GM23338 (cell line): ENCODE data around the gene TGM2.

Experiments used
- CREB1 ChIP-seq: fragments of 250-450 bp; sonication (Bioruptor Pico); IDR thresholded peaks from 2 replicates; pipeline ENCODE4 v1.5.0; 2020; ENCODE audit warnings: low read depth, mild to moderate bottlenecking, moderate library complexity
- EZH2 ChIP-seq: fragments of 200-600 bp; sonication (generic); IDR thresholded peaks from one replicate; pipeline ENCODE4 v1.8.0; 2017; ENCODE audit warnings: antibody characterized with exemption, mild to moderate bottlenecking, low read depth; ENCODE audit not compliant: unreplicated experiment
- EZH2phosphoT487 ChIP-seq: fragments of 200-600 bp; sonication (generic); IDR thresholded peaks from one replicate; pipeline ENCODE4 v1.8.1; 2018; ENCODE audit warnings: antibody characterized with exemption; ENCODE audit not compliant: unreplicated experiment
- JUNB ChIP-seq: IDR thresholded peaks from one replicate; pipeline ENCODE4 v1.6.1; 2016; ENCODE audit warnings: antibody characterized with exemption; ENCODE audit not compliant: unreplicated experiment
- NANOG ChIP-seq: IDR thresholded peaks from 2 replicates; pipeline ENCODE4 v1.6.1; 2016; ENCODE audit warnings: antibody characterized with exemption, borderline replicate concordance
- POLR2AphosphoS5 ChIP-seq: IDR thresholded peaks from 2 replicates; pipeline ENCODE4 v1.6.1; 2016; ENCODE audit warnings: antibody characterized with exemption, low read depth
- ZNF114 ChIP-seq: fragments of 250-450 bp; sonication (Bioruptor Pico); IDR thresholded peaks from 2 replicates; pipeline ENCODE4 v1.5.0; 2020; ENCODE audit warnings: mild to moderate bottlenecking, moderate library complexity
- ZNF331 ChIP-seq: fragments of 250-450 bp; sonication (Bioruptor Pico); IDR thresholded peaks from 2 replicates; pipeline ENCODE4 v1.5.0; 2020; ENCODE audit warnings: low read depth, mild to moderate bottlenecking, moderate library complexity
- TF ChIP-seq, protein P1 (sequence below), 2 experiments: fragments of 200-600 bp in 1 of 2; sonication (generic) in 1 of 2; conservative IDR thresholded peaks; 2 replicates each; pipeline versions ENCODE4 v1.5.1 to v1.6.1; 2016 to 2017; ENCODE audit warnings: antibody characterized with exemption in 2 of 2, low read depth in 2 of 2, mild to moderate bottlenecking in 2 of 2, moderate library complexity in 1 of 2
- TF ChIP-seq, protein P2 (sequence below): IDR thresholded peaks from 2 replicates; pipeline ENCODE4 v1.6.1; 2016; ENCODE audit warnings: antibody characterized with exemption
- TF ChIP-seq, protein P3 (sequence below): IDR thresholded peaks from one replicate; pipeline ENCODE4 v1.6.1; 2018; ENCODE audit warnings: antibody characterized with exemption; ENCODE audit not compliant: unreplicated experiment

DNA sequence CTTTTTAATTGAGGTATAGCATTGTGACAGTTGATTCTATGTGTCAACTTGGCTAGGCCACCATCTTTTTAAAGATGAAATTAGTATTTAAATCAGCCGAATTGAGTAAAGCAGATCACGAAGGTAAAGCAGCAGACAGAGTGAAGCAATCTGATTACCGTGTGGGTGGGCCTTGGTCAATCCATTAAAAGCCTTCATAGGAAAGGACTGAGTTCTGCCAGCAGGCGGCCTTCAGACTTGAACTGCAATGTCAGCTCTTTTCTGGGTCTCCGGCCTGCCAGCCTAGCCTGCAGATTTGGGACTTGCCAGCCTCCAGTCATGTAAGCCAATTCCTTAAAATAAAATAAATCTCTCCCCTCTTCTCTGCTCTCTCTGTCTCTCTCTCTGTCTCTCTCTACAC is 22.4 kb upstream of the TGM2 start:
- TF ChIP-seq POLR2AphosphoS5 (no peak), NANOG (no peak), EZH2 (no peak), ZNF331 (CRISPR knock-in tag) (no peak), JUNB (no peak), ZNF114 (CRISPR knock-in tag) (no peak), CREB1 (CRISPR knock-in tag) (no peak), EZH2phosphoT487 (no peak)
- TF ChIP-seq, protein P1, sequence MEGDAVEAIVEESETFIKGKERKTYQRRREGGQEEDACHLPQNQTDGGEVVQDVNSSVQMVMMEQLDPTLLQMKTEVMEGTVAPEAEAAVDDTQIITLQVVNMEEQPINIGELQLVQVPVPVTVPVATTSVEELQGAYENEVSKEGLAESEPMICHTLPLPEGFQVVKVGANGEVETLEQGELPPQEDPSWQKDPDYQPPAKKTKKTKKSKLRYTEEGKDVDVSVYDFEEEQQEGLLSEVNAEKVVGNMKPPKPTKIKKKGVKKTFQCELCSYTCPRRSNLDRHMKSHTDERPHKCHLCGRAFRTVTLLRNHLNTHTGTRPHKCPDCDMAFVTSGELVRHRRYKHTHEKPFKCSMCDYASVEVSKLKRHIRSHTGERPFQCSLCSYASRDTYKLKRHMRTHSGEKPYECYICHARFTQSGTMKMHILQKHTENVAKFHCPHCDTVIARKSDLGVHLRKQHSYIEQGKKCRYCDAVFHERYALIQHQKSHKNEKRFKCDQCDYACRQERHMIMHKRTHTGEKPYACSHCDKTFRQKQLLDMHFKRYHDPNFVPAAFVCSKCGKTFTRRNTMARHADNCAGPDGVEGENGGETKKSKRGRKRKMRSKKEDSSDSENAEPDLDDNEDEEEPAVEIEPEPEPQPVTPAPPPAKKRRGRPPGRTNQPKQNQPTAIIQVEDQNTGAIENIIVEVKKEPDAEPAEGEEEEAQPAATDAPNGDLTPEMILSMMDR (conservative IDR thresholded peaks at IDR 0.05; ENCODE audit: low read depth in 2 of 2), result peak; percentile 41 to 46
- TF ChIP-seq, protein P2, sequence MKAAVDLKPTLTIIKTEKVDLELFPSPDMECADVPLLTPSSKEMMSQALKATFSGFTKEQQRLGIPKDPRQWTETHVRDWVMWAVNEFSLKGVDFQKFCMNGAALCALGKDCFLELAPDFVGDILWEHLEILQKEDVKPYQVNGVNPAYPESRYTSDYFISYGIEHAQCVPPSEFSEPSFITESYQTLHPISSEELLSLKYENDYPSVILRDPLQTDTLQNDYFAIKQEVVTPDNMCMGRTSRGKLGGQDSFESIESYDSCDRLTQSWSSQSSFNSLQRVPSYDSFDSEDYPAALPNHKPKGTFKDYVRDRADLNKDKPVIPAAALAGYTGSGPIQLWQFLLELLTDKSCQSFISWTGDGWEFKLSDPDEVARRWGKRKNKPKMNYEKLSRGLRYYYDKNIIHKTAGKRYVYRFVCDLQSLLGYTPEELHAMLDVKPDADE, result no peak
- TF ChIP-seq, protein P3, sequence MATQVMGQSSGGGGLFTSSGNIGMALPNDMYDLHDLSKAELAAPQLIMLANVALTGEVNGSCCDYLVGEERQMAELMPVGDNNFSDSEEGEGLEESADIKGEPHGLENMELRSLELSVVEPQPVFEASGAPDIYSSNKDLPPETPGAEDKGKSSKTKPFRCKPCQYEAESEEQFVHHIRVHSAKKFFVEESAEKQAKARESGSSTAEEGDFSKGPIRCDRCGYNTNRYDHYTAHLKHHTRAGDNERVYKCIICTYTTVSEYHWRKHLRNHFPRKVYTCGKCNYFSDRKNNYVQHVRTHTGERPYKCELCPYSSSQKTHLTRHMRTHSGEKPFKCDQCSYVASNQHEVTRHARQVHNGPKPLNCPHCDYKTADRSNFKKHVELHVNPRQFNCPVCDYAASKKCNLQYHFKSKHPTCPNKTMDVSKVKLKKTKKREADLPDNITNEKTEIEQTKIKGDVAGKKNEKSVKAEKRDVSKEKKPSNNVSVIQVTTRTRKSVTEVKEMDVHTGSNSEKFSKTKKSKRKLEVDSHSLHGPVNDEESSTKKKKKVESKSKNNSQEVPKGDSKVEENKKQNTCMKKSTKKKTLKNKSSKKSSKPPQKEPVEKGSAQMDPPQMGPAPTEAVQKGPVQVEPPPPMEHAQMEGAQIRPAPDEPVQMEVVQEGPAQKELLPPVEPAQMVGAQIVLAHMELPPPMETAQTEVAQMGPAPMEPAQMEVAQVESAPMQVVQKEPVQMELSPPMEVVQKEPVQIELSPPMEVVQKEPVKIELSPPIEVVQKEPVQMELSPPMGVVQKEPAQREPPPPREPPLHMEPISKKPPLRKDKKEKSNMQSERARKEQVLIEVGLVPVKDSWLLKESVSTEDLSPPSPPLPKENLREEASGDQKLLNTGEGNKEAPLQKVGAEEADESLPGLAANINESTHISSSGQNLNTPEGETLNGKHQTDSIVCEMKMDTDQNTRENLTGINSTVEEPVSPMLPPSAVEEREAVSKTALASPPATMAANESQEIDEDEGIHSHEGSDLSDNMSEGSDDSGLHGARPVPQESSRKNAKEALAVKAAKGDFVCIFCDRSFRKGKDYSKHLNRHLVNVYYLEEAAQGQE, result no peak
